ENCODE measurements around the gene LRBA. TPM values are rescaled to one million over a fixed set of nuclear protein-coding genes. Genes with fewer than 3 reads are reported as not detected.

LRBA gene
- polyA plus RNA-seq, 1 experiment = 23.4 TPM

- no peak overlapping the region for H3K27ac ChIP-seq (ENCODE audit: low read depth, low read length)
- no peaks in the 10 kb centered on the region for H3K9me3 ChIP-seq (ENCODE audit: control insufficient read depth, insufficient read depth, low read length)
- DNase-seq (ENCODE audit: low read depth, low spot score) = no peak
- no peak for TF ChIP-seq CTCF (IDR thresholded peaks at IDR 0.05; ENCODE audit: low read depth, low read length)
- ChIA-PET POLR2A (no interaction called here), CTCF (interaction anchor here (1.5 kb wide), 1 partner anchor 14 kb away, joined by 5 read pairs; no protein-coding TSS in a partner anchor)
- no peaks in the 10 kb centered on the region for H3K27me3 ChIP-seq (ENCODE audit: control insufficient read depth, insufficient read depth, low read length)
- no peak overlapping the region for H3K4me3 ChIP-seq (ENCODE audit: low read depth, low read length)
Observed at GRCh38 chr4:150974750-150975149, 40.3 kb downstream of the LRBA start.

DNA sequence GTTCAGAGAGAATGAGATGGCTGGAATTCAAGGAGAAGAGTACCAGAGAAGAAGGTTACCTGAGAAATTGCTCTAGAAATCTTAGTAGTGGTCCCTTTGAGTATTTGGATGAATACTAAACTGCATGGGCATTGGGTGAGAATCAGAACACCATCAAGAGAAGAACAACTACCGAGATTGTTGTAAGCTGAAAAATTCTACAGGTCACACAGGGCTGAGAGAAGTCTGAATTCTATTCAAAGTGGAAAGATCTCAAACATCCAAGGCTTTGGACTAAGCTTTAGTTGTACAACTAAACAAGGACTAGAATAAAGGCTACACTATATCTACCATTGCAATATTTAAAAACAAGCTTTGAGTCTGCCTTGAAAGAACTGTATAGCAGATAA lies 40.8 kb downstream of the LRBA start:
- Histone ChIP-seq H3K9me3 (ENCODE audit: control insufficient read depth, insufficient read depth, low read length) (no peaks in the 10 kb centered on the region), H3K4me3 (ENCODE audit: low read depth, low read length) (no peak overlapping the region), H3K27ac (ENCODE audit: low read depth, low read length) (no peak overlapping the region), H3K27me3 (ENCODE audit: control insufficient read depth, insufficient read depth, low read length) (no peaks in the 10 kb centered on the region)
- DNase-seq (ENCODE audit: low read depth, low spot score) = no peak
- ChIA-PET CTCF (interaction anchor here (1.5 kb wide), 1 partner anchor 13 kb away, joined by 5 read pairs; no protein-coding TSS in a partner anchor), POLR2A (no interaction called here)
- no peak for TF ChIP-seq CTCF (IDR thresholded peaks at IDR 0.05; ENCODE audit: low read depth, low read length)

- H3K4me3 ChIP-seq (ENCODE audit: low read depth, low read length) = no peak overlapping the region
- POLR2A ChIA-PET = no interaction called here
- DNase-seq (ENCODE audit: low read depth, low spot score) = no peak
- no peaks in the 10 kb centered on the region for H3K9me3 ChIP-seq (ENCODE audit: control insufficient read depth, insufficient read depth, low read length)
- no peak overlapping the region for H3K27ac ChIP-seq (ENCODE audit: low read depth, low read length)
- no peak for TF ChIP-seq CTCF (IDR thresholded peaks at IDR 0.05; ENCODE audit: low read depth, low read length)
- CTCF ChIA-PET = no interaction called here
- no peaks in the 10 kb centered on the region for H3K27me3 ChIP-seq (ENCODE audit: control insufficient read depth, insufficient read depth, low read length)
Observed at GRCh38 chr4:150973626-150974251, 41.3 kb downstream of the LRBA start.

GRCh38 chr4:150972592-150972991 lies 42.5 kb downstream of the LRBA start:
- no peak overlapping the region for H3K27ac ChIP-seq (ENCODE audit: low read depth, low read length)
- TF ChIP-seq CTCF (IDR thresholded peaks at IDR 0.05; ENCODE audit: low read depth, low read length) = no peak
- H3K9me3 ChIP-seq (ENCODE audit: control insufficient read depth, insufficient read depth, low read length) = no peaks in the 10 kb centered on the region
- ChIA-PET POLR2A (no interaction called here), CTCF (interaction anchor here (0.6 to 2.0 kb wide), 3 partner anchors 9 to 24 kb away, joined by 3 to 11 read pairs (median 4); no protein-coding TSS in a partner anchor)
- no peak overlapping the region for H3K4me3 ChIP-seq (ENCODE audit: low read depth, low read length)
- no peaks in the 10 kb centered on the region for H3K27me3 ChIP-seq (ENCODE audit: control insufficient read depth, insufficient read depth, low read length)
- no peak for DNase-seq (ENCODE audit: low read depth, low spot score)

DNA sequence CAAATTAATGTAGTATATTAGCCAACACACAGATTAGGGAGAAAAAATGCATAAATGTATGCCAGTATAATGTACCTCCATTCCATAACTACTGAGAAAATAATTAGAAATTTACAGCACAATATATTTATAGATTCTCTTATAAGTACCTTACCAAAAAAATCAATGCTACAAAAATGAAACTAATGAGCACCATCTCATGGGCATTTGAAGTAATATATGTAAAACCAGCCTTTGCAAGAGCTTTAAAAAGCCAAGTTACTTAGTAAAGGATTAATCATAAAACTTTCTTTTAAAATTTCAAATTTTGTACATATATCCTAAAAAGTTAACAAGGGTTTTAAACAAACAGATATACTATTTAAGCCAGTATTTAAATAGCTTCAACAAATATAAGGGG lies 43.2 kb downstream of the LRBA start:
- POLR2A ChIA-PET = no interaction called here
- no peak for TF ChIP-seq CTCF (IDR thresholded peaks at IDR 0.05; ENCODE audit: low read depth, low read length)
- H3K9me3 ChIP-seq (ENCODE audit: control insufficient read depth, insufficient read depth, low read length) = no peaks in the 10 kb centered on the region
- H3K4me3 ChIP-seq (ENCODE audit: low read depth, low read length) = no peak overlapping the region
- H3K27me3 ChIP-seq (ENCODE audit: control insufficient read depth, insufficient read depth, low read length) = no peaks in the 10 kb centered on the region
- no peak for DNase-seq (ENCODE audit: low read depth, low spot score)
- no peak overlapping the region for H3K27ac ChIP-seq (ENCODE audit: low read depth, low read length)
- CTCF ChIA-PET = interaction anchor here (0.6 to 2.0 kb wide), 3 partner anchors 10 to 24 kb away, joined by 3 to 11 read pairs (median 4); no protein-coding TSS in a partner anchor

Measured in AG04450 (cell line).